K562 (cell line): ENCODE measurements around the gene RMC1. TPM values are rescaled to one million over a fixed set of nuclear protein-coding genes. Genes with fewer than 3 reads are reported as not detected.
A peak's percentile ranks its signal among the peaks of the same experiment; 100 is the strongest.

Source experiments
- ATAC-seq: fragments of 200-7000 bp; cut with Tn5 transposase; 3 replicates; pipeline ENCODE4 v1.9.1; 2020; ENCODE audit warnings: moderate library complexity
- BruUV-seq: library from RNA; stranded (reverse); fragments of 400-500 nt; replicated peaks from 2 replicates; lab custom pipeline; 2021; lab: Mats Ljungman, UMichigan
- CTCF ChIA-PET: fragments of 300-600 bp; formaldehyde crosslinking; extraction: SDS; loops from one replicate; lab custom pipeline; 2021; ENCODE audit warnings: low intra/inter-chr PET ratio; lab: Yijun Ruan, JAX
- POLR2A ChIA-PET: fragments of 300-600, 350-650 bp; sonication (Branson Sonifier 250); formaldehyde crosslinking; extraction: SDS; loops from one replicate; lab custom pipeline; 2021; ENCODE audit warnings: antibody characterized with exemption, inconsistent platforms; lab: Yijun Ruan, JAX
- DNase-seq, 4 experiments: peaks; one replicate each; pipeline versions ENCODE4 v3.0.0 to v3.0.0-alpha.2; 2011 to 2018; ENCODE audit warnings: low spot score in 3 of 4, mixed read lengths in 3 of 4; ENCODE audit errors: extremely low read depth in 1 of 4
- FAIRE-seq: peaks from 2 replicates; lab custom pipeline; 2011; peaks lifted over from hg19 to GRCh38; lab: Jason Lieb, UNC
- H2AFZ ChIP-seq: 2 replicates; pipeline ENCODE4 v1.6.0; 2011; ENCODE audit warnings: low read depth, low read length, control low read depth, inconsistent platforms
- H3K27ac ChIP-seq: fragments of 200-600 bp; 3 replicates; pipeline ENCODE4 v1.8.0; 2011; ENCODE audit warnings: low read depth, mild to moderate bottlenecking, control low read depth, inconsistent platforms, low read length, moderate library complexity, mixed read lengths; ENCODE audit errors: extremely low read depth
- H3K27me3 ChIP-seq, 2 experiments: fragments of 300-600 bp in 1 of 2; 2 replicates in 1 of 2; 3 replicates in 1 of 2; pipeline versions ENCODE4 v1.6.0 to v1.8.0; 2011; ENCODE audit warnings: inconsistent platforms in 2 of 2, low read length in 2 of 2, mild to moderate bottlenecking in 1 of 2, mixed read lengths in 1 of 2, moderate library complexity in 1 of 2; ENCODE audit not compliant: control insufficient read depth in 2 of 2, insufficient read depth in 2 of 2
- H3K36me3 ChIP-seq: fragments of 300-600 bp; 3 replicates; pipeline ENCODE4 v1.8.0; 2011; ENCODE audit warnings: mild to moderate bottlenecking, low read length, inconsistent platforms; ENCODE audit not compliant: control insufficient read depth, insufficient read depth
- H3K4me1 ChIP-seq, 2 experiments: fragments of 200-600 bp in 1 of 2; replicated peaks in 1 of 2; 2 replicates in 1 of 2; 3 replicates in 1 of 2; pipeline versions ENCODE4 v1.5.1 to v1.8.0; 2011; ENCODE audit warnings: inconsistent platforms in 2 of 2, low read length in 2 of 2, mild to moderate bottlenecking in 1 of 2, mixed read lengths in 1 of 2, moderate library complexity in 1 of 2; ENCODE audit not compliant: control insufficient read depth in 2 of 2, insufficient read depth in 2 of 2
- H3K4me2 ChIP-seq: 2 replicates; pipeline ENCODE4 v1.6.1; 2011; ENCODE audit warnings: low read length, control low read depth, inconsistent platforms, mixed read lengths; ENCODE audit not compliant: insufficient read depth
- H3K4me3 ChIP-seq: fragments of 200-600 bp; sonication (generic), shearing (Covaris generic); 2 replicates; pipeline ENCODE4 v1.5.1; 2016; ENCODE audit warnings: control low read depth, inconsistent platforms
- H3K79me2 ChIP-seq: fragments of 200-600 bp; 3 replicates; pipeline ENCODE4 v1.8.0; 2011; ENCODE audit warnings: low read length, inconsistent platforms; ENCODE audit not compliant: control insufficient read depth, insufficient read depth
- H3K9ac ChIP-seq, 2 experiments: 2 replicates each; pipeline versions ENCODE4 v1.6.0 to v1.6.1; 2011; ENCODE audit warnings: low read depth in 2 of 2, low read length in 2 of 2, control low read depth in 1 of 2, inconsistent platforms in 1 of 2, mild to moderate bottlenecking in 1 of 2, mixed read lengths in 1 of 2; ENCODE audit not compliant: insufficient read depth in 1 of 2
- H3K9me1 ChIP-seq: one replicate; pipeline ENCODE4 v1.6.0; 2011; ENCODE audit warnings: inconsistent platforms, mild to moderate bottlenecking, low read length, moderate library complexity; ENCODE audit not compliant: control insufficient read depth, insufficient read depth
- H3K9me3 ChIP-seq: replicated peaks from 2 replicates; pipeline ENCODE4 v1.5.1; 2011; ENCODE audit warnings: low read depth, low read length, inconsistent platforms; ENCODE audit not compliant: control insufficient read depth, insufficient read depth
- H4K20me1 ChIP-seq: replicated peaks from 2 replicates; pipeline ENCODE4 v1.6.1; 2011; ENCODE audit warnings: low read length, inconsistent platforms, mixed read lengths; ENCODE audit not compliant: control insufficient read depth, insufficient read depth
- BRF1 ChIP-seq: IDR thresholded peaks from 3 replicates; pipeline ENCODE4 v1.6.1; 2011; ENCODE audit warnings: borderline replicate concordance, mild to moderate bottlenecking; ENCODE audit not compliant: insufficient read length; ENCODE audit errors: extremely low read depth
- CEBPB ChIP-seq: fragments of 450-650 bp; IDR thresholded peaks from 2 replicates; pipeline ENCODE4 v1.6.1; 2016; ENCODE audit warnings: missing genetic modification characterization, missing compliant biosample characterization
- CUX1 ChIP-seq: fragments of 200-800 bp; sonication (Bioruptor generic); IDR thresholded peaks from 2 replicates; pipeline ENCODE4 v1.6.1; 2016; ENCODE audit warnings: missing genetic modification characterization, missing compliant biosample characterization
- ZNF583 ChIP-seq: fragments of 250-450 bp; sonication (Bioruptor Pico); IDR thresholded peaks from 2 replicates; pipeline ENCODE4 v1.4.0; 2020
- WGBS: fragments of 100-300 bp; shearing (Covaris generic); methylation state at CpG from one replicate; pipeline ENCODE4 v1.1.6; 2016; ENCODE audit warnings: low coverage, mixed read lengths; ENCODE audit not compliant: insufficient coverage; ENCODE audit errors: missing lambda C conversion rate; 5-methylcytosine and 5-hydroxymethylcytosine counted together
- in situ Hi-C: fragments of 300-500 bp; cut with MboI; formaldehyde crosslinking; loops from 4 replicates; pipeline ENCODE4 v1.15.0; 2018; ENCODE audit warnings: inconsistent platforms, mixed read lengths
- intact Hi-C: fragments of 100-400 bp; cut with micrococcal nuclease; formaldehyde crosslinking; loops from 2 replicates; pipeline ENCODE4 v1.14.2; 2022
- polyA plus RNA-seq, 8 experiments: library from polyadenylated mRNA; depleted of rRNA in 4 of 8; stranded (reverse) in 5 of 8; unstranded in 3 of 8; fragments of >200 nt; fragmentation: Nextera tagmentation in 2 of 8; fragmentation: Illumina TruSeq in 1 of 8; extraction: Ambion mirVana in 2 of 8; extraction: Trizol in 1 of 8; gene quantifications; 2 replicates each; pipeline versions ENCODE4 v1.2.1 to v1.2.3, GENCODE V29; 2011 to 2014; ENCODE audit warnings: inconsistent platforms in 1 of 8, missing spikeins in 1 of 8
- total RNA-seq, 7 experiments: library from RNA; depleted of rRNA in 6 of 7; stranded (reverse); fragments of >200 nt in 6 of 7; fragmentation: Illumina TruSeq in 2 of 7; extraction: Trizol in 2 of 7; gene quantifications; 2 replicates each; pipeline versions ENCODE4 v1.2.1 to v1.2.3, GENCODE V29; 2011 to 2021; ENCODE audit warnings: low replicate concordance in 1 of 7

The RMC1 gene
- total and polyA plus RNA-seq, 9 of the 15 experiments (the other 6 are each of a cell fraction or from before 2014, with no cell fraction given) = 7.5 to 42.4 (median 35.5) TPM

GRCh38 chr18:23458830-23459529 lies 44.3 kb upstream of the RMC1 start (continued):
- no peak for TF ChIP-seq CUX1 (CRISPR knock-in tag)

GRCh38 chr18:23459530-23459921 lies 43.8 kb upstream of the RMC1 start:
- ATAC-seq (no peak), DNase-seq (no peak), FAIRE-seq (no peak)
- POLR2A ChIA-PET = interaction anchor here (0.9 to 2.3 kb wide), 5 partner anchors 10 to 28 kb away, joined by 3 to 7 read pairs (median 4); no protein-coding TSS in a partner anchor
- no peak overlapping the region for H3K4me2 ChIP-seq
- H3K79me2 ChIP-seq = peaks cover 74% of the 10 kb centered on the region
- no peak overlapping the region for H3K9ac ChIP-seq
- H3K36me3 ChIP-seq = peaks cover 49% of the 10 kb centered on the region
- no peaks in the 10 kb centered on the region for H3K9me3 ChIP-seq
- no peak overlapping the region for H3K4me3 ChIP-seq
- in situ Hi-C loops (no loop called here), intact Hi-C loops (no loop called here)
- H3K27me3 ChIP-seq = no peaks in the 10 kb centered on the region
- CTCF ChIA-PET = no interaction called here
- BruUV-seq = no TSS peak
- WGBS = 96% methylated on average over 7 of the region's 7 CpGs
- peaks cover 38% of the 10 kb centered on the region for H4K20me1 ChIP-seq
- peaks cover 8 to 11% of the 10 kb centered on the region in 2 experiments; a peak in 4 of 5 replicates for H3K4me1 ChIP-seq
- no peak overlapping the region for H2AFZ ChIP-seq
- no peak overlapping the region for H3K27ac ChIP-seq
- peak; percentile 40; the same call in 1 of the 2 replicates for TF ChIP-seq CEBPB (tag)
- no peak for TF ChIP-seq ZNF583 (CRISPR knock-in tag)
- TF ChIP-seq BRF1 = no peak
- H3K9me1 ChIP-seq = no peaks in the 10 kb centered on the region
